IPS-18c (cell line): ENCODE results near the gene WNT6.
A peak's percentile ranks its signal among the peaks of the same experiment; 100 is the strongest.

Experiments
- H3K4me3 ChIP-seq: 2 replicates; pipeline ENCODE4 v1.7.0; 2013; ENCODE audit warnings: low read depth, mild to moderate bottlenecking, low read length, moderate library complexity; ENCODE audit not compliant: insufficient read depth
- H3K9me3 ChIP-seq: one replicate; pipeline ENCODE4 v1.6.1; 2013; ENCODE audit warnings: mild to moderate bottlenecking, low read length, moderate library complexity; ENCODE audit not compliant: control insufficient read depth, insufficient read depth

The WNT6 gene

DNA sequence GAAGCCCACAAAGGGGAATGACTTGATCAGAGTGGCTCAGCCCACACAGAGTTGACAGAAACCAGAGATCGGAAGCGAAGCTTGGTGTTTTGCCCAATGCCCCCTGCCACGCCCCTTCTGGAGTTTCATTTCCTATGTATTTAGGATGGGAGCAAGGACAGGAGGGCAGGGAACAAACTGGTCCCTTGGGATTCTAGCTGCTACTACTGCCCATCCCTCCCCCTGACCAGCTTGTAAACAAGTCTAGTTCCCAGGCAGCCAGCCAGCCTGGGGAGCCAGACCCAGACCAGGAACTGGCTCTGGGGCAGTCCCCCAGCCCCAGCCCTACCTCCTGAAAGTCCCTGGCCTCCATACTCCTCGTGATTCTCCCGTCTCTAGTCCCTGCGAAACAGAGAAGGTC lies 8.3 kb downstream of the WNT6 start:
- Histone ChIP-seq H3K4me3 (no peak overlapping the region), H3K9me3 (no peaks in the 10 kb centered on the region)

DNA sequence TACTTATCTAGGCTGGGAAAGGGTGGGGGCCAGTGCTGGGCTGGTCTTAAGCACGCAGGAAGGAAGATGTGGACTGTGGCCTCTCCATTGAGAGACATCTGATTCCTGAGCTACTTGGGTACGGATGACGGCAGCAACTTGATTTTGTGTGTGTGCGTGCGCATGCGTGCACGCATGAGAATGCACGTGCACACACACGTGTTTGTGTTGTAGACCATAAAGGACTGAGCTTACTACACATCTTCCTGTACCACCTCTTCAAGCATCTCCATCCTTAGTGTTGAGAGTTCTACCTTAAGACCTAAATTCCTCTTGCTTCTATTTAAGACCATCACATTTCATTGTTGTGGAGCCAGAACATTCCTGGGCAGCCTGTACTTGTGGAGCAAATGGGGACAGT lies 9.5 kb downstream of the WNT6 start:
- Histone ChIP-seq H3K9me3 (no peaks in the 10 kb centered on the region), H3K4me3 (no peak overlapping the region)

DNA sequence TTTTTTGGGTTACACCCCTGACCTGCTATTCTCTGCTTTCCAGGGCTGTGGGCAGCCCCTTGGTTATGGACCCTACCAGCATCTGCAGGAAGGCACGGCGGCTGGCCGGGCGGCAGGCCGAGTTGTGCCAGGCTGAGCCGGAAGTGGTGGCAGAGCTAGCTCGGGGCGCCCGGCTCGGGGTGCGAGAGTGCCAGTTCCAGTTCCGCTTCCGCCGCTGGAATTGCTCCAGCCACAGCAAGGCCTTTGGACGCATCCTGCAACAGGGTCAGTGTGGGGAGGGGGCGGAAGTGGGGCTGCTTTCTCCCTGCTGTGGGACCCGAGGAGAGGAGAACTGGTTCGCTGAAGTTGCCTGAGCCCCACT lies 11.4 kb downstream of the WNT6 start:
- Histone ChIP-seq H3K4me3 (no peak overlapping the region), H3K9me3 (no peaks in the 10 kb centered on the region)

DNA sequence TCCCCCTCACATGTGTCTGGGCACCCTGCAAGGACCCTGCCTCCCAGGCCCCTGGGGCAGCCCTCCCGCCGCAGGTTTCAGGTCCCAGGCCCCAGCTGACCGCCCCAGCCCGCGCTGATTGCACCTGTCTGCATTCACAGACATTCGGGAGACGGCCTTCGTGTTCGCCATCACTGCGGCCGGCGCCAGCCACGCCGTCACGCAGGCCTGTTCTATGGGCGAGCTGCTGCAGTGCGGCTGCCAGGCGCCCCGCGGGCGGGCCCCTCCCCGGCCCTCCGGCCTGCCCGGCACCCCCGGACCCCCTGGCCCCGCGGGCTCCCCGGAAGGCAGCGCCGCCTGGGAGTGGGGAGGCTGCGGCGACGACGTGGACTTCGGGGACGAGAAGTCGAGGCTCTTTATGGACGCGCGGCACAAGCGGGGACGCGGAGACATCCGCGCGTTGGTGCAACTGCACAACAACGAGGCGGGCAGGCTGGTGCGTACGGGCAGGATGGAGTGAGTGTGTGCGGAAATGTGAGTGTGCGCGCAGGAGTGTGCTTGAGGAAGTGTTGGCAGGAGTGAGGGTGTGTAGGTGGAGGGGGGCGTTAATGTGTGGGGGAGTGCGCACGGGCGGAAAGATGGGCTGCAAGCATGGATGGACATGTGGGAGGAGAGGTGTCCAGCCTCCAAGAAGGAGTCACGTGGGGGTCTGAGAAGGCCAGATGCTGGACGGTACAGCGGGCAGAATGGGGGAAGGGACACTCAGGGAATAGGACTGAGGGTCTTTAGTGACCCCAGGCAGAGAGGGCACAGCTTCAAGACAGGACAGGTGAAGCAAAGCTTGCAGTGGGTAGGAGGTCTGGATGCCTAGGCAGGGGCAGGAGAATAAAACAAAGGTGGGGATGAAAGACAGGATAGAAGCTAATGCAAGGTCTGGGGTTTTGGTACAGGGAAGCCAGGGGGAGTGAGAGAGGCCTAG lies 12.0 kb downstream of the WNT6 start:
- Histone ChIP-seq H3K4me3 (no peak overlapping the region; the same call in 1 of the 2 replicates), H3K9me3 (no peaks in the 10 kb centered on the region)

DNA sequence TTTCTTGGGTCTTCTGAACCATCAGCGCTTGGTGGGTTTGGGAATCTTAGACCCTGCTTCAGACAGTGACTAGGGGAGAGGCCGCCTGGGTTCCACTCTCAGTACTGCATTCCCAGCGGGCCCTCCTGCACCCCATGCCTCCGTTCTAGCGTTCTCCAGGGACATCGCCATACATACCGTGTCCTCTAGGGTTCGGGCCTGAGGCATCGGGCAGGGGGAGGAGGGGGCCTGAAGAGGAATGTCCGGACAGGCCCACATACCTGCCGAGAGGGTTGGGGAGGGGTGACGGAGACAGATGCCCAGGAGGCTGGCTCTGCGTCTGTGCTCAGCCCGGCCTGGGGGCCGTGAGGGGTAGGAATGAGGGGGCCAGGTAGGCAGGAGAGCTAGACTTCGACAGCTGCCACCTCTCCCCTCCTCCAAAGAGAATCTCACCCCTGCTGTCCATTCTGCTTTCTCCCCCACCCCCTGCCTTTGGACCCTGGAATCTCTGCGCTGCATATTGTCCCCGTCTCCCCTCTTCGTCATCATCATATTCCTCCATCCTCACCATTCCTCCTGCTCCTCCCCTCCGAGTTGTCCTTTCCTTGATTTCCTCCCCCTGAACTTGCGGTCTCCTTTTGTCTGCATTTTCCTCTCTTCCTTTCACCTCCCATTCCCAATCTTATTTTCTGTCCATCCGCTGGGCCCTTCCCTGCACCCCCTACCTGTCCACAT lies 13.2 kb downstream of the WNT6 start:
- Histone ChIP-seq H3K4me3 (peak overlapping the region; percentile 9; the same call in 1 of the 2 replicates), H3K9me3 (no peaks in the 10 kb centered on the region)

DNA sequence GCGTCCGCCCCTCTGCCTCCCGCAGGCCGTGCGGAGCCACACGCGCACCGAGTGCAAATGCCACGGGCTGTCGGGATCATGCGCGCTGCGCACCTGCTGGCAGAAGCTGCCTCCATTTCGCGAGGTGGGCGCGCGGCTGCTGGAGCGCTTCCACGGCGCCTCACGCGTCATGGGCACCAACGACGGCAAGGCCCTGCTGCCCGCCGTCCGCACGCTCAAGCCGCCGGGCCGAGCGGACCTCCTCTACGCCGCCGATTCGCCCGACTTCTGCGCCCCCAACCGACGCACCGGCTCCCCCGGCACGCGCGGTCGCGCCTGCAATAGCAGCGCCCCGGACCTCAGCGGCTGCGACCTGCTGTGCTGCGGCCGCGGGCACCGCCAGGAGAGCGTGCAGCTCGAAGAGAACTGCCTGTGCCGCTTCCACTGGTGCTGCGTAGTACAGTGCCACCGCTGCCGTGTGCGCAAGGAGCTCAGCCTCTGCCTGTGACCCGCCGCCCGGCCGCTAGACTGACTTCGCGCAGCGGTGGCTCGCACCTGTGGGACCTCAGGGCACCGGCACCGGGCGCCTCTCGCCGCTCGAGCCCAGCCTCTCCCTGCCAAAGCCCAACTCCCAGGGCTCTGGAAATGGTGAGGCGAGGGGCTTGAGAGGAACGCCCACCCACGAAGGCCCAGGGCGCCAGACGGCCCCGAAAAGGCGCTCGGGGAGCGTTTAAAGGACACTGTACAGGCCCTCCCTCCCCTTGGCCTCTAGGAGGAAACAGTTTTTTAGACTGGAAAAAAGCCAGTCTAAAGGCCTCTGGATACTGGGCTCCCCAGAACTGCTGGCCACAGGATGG lies 14.0 kb downstream of the WNT6 start:
- peak overlapping the region; percentile 20; the same call in 1 of the 2 replicates for H3K4me3 ChIP-seq

DNA sequence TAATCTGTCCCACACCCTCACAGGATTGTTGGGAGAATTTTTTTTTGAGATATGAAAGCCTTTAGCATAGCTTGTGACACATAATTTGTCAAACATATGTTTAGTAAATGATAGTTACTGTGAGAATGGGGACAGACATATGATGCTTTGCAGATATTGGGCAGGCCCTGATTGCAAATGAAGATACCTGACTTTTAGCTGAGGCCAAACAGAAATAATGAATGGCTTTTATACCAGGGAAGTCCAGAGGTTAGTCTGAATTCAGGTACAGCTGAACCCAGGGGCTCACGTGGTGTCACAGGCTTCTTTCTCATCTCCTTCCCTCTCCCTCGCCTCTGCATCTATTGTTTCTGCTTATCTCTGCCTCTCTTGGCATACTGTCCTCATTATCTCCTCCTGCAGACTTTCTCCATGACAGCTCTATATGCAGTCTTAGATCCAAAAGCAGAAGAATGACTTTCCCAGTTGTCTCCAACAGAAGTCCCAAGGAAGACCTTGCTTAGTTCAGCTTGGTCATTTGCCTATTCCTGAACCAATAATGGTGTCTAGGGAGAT lies 16.2 kb downstream of the WNT6 start:
- no peaks in the 10 kb centered on the region for H3K9me3 ChIP-seq

More for the DNA sequence above, 14.0 kb downstream of the WNT6 start:
- no peaks in the 10 kb centered on the region for H3K9me3 ChIP-seq

DNA sequence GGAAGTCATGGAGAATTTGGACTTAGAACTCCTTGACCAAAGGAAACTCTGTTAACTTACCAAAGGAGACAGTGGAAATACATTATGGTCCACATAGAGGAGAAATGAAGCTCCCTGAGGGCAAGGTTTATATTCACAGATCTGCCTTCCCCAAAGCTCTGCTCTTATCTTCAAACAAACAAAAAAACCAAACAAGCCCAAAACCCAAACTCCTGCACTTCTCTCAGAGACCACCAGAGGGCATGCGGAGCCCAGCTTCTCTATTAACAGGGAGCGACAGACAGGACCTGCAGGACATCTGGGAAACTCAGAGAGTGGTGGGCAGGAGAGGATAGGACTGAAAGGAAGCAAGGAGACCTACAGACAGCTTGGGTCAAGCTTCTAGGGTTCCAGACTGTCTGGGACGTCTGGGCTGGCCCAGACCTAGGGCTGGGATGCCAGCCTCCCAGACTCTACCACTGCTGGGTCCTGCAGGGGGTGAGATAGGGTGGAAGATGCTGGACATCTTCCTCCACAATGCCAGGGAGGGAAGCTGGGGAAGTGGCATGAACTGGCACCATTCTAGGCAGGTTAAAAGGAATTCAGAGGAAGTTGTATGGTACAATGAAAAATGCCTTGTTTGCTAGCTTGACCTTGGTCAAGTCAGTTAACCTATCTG lies 17.1 kb downstream of the WNT6 start:
- no peak overlapping the region for H3K4me3 ChIP-seq
- no peaks in the 10 kb centered on the region for H3K9me3 ChIP-seq

More for the DNA sequence above, 16.2 kb downstream of the WNT6 start:
- no peak overlapping the region for H3K4me3 ChIP-seq

DNA sequence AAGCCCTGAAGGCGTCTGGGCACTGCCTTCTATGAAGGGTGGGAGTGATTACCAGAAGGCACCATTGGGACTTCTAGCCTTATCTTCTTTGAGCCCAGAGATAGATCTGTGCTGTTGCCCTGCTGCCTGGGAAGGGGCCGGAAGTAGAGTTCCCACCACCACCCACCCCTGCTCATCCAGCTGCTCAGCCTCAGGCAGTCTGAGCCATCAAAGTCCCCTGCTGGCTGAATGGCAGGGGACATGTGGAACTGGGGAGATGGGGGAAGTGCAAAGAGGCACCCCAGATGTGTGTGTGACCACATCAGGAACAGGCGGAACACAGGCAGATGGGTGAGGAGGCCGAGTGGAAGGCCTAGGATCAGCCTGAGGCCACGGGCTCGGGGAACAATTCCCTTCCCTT lies 17.7 kb downstream of the WNT6 start:
- Histone ChIP-seq H3K4me3 (no peak overlapping the region), H3K9me3 (no peaks in the 10 kb centered on the region)

DNA sequence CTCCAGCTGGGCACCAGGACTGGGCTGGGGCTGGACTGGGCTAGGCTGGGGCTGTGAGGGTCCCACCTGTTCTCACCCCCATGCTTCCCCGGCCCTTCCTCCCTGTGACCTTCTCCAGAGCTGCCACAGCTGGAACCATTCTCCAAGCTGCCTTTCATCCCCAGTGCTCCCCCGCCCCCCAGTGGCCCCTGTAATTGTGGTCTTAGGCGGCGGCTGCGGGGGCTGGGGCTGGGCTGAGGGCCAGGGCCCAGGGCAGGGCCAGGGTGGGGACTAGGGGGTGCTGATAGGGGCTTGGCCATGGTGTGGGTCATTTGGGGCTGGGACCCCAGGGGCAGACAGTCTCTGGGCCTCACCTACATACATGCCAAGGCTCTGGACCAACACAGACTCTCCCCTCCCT lies 18.3 kb downstream of the WNT6 start:
- no peaks in the 10 kb centered on the region for H3K9me3 ChIP-seq
- H3K4me3 ChIP-seq = no peak overlapping the region

DNA sequence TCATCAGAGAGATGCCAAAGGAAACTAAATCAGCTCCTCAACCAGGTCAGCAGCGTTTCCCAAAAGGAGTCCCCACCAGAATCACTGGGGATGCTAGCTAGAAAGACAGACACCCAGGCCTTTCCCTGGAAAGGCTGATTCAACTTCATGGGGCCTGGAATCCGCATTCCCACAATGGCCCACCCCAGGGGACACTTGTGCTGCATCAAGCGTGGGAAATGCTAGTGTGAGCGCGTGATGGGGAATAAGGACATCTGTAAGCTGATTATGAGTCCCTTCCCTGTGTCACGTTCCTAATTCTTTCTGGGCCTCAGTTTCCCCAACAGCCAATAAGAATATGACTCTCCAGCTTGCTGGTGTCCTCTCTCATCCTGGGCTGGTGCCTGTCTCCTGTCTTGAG lies 18.9 kb downstream of the WNT6 start:
- Histone ChIP-seq H3K4me3 (no peak overlapping the region), H3K9me3 (no peaks in the 10 kb centered on the region)

DNA sequence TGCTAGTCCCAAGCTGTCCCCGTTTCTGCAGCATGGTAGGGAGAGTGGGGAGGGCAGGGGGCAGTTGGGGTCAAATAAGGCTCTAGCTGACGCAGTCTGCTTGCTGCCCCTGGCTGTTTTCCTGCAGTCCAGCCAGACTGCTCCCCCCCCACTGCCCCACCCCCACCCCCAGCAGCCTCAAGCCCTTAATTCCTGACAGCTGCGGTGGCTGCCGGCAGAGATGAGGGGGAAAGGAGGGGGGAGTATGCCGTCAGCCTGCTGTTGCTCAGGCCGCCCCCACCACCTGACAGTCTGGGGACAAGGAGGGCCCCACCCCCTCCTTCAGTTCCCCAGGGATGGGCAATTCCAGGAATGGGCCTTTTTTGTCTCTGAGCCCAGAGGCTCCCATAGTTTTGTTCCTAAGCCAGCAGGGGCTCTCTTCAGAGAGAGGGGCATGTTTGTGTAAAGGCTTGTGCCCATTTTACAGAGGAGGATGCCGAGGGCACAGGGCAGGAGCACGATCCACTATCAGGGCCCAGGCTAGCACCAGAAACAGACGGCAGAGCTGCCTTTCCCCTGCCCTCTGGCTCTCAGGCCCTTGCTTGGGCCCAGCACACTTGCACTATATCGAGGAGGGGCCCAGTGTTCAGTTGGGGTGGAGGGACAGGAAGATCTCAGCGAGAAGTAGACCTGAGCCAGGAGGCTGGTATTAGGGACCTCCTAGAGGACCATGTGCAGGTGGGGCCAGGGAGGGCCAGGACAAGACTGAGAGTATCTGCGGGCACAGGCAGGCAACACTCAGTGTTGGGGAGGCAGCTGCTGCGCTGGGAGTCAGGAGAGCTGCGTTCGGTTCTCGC lies 19.5 kb downstream of the WNT6 start:
- peak overlapping the region; percentile 43 for H3K4me3 ChIP-seq
- no peaks in the 10 kb centered on the region for H3K9me3 ChIP-seq

DNA sequence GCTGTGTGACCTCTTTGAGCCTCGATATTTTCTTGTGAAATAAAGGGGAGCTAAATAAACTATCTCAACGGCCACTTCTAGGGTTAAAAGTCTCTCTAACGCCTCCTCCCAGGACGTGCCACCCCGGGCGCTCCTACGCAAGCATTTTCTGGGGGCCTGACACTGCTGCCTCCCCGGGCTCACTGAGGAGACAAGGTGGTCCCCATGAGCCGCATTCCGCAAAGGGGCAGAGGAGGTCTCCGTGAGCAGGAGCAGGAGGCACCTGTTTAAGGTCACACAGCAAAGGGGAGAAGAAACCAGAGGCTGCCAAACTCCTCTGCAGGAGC lies 20.1 kb downstream of the WNT6 start:
- no peaks in the 10 kb centered on the region for H3K9me3 ChIP-seq
- H3K4me3 ChIP-seq = peak overlapping the region; percentile 43; the same call in 1 of the 2 replicates

DNA sequence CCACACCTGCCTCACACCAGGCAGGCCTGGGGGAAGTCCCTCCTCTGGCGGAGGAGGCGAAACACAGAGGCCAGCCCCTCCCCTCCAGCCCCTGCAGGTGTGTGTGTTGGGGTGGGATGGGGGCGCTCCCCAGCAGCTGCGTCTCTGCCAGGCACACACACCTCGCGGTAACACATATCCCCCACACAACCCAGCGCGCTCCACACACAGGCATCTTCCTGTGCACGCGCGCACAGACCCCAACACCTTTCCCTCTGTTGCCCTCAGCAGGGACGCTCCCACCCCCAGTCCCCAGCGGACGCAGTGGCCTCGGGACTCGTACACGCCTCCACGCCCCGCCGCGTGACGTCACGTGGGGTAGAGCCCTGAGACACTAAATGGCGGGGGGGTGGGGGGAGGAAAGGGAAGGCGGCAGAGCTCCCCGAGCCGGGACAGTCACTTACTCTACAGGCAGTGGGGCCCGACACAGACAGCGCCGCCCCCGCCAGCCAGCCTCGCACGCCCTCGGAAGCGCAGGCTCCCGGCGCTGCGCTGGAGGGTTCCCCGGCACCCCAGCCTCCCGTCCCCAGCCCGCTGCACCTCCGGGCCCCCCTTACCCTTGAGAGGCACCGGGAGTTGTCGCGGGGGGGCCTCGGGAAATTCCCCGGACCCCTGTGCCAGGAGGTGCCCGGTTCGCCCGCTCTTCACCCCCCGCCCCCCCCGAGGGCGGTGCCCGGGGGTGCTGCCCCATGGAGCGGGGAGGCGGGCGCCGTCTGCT lies 20.7 kb downstream of the WNT6 start, which contains the start of gene WNT10A:
Gene WNT10A, plus strand, starts transcription at position 751 of the 757 bp plus-strand sequence. CDS start 144 bp downstream, outside the sequence.
- peak within 1 kb of the TSS; percentile 43; the same call in 1 of the 2 replicates for H3K4me3 ChIP-seq

DNA sequence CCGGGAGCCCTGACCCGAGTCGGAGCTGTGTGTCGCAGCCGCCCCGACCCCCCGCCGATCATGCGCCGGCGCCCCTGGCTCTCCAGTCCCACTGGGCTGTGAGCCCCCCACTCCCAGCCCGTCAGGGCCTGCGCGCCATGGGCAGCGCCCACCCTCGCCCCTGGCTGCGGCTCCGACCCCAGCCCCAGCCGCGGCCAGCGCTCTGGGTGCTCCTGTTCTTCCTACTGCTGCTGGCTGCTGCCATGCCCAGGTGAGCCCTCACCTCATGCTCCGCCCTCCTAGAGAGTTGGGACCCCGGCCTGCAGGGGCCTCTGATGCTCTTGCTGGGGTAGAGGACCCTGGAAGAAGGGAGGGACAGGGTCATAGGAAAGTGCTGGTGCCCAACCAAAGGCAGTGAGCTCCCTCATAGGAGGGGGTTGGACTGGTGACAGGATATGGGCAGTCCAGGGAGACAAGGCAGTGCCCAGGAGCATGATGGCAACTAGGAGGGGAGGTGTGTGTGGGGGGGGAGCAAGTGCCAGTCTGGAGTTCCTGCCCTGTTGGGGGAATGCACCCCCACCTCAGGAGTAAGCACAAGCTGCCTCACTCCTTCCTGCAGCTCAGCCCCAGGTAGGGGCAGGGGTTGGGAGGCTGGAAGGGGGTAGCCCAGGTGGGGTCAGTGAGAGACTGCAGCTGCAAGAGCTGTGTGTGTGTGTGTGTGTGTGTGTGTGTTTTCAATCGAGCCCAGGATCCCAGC lies 21.4 kb downstream of the WNT6 start:
- H3K4me3 ChIP-seq = no peak overlapping the region

More for the DNA sequence above, 20.7 kb downstream of the WNT6 start, which contains the start of gene WNT10A:
- H3K9me3 ChIP-seq = no peaks in the 10 kb centered on the region

More for the DNA sequence above, 21.4 kb downstream of the WNT6 start:
- no peaks in the 10 kb centered on the region for H3K9me3 ChIP-seq
